Spleen (tissue), 11 donors: ENCODE results near the gene SLC1A7. TPM values are rescaled to one million over a fixed set of nuclear protein-coding genes. Genes with fewer than 3 reads are reported as not detected.

Experiments used
- DNase-seq: peaks from one replicate; pipeline ENCODE4 v3.0.0-alpha.2; 2020
- H3K27ac ChIP-seq, 8 donors: fragments of 200-600 bp; sonication (generic) in 7 of 8; 1 replicate in 4 of 8; 2 replicates in 4 of 8; pipeline versions ENCODE4 v1.5.0 to v1.8.0; 2016 to 2021; ENCODE audit warnings: inconsistent platforms in 4 of 8, mild to moderate bottlenecking in 4 of 8, moderate library complexity in 1 of 8
- H3K27me3 ChIP-seq, 7 donors: fragments of 200-600 bp; sonication (generic) in 6 of 7; replicated peaks in 1 of 7; 1 replicate in 4 of 7; 2 replicates in 3 of 7; pipeline versions ENCODE4 v1.5.0 to v1.8.0; 2016 to 2021; ENCODE audit warnings: inconsistent platforms in 3 of 7, mild to moderate bottlenecking in 1 of 7
- H3K36me3 ChIP-seq, 6 donors: fragments of 200-600 bp; sonication (generic) in 5 of 6; 1 replicate in 4 of 6; 2 replicates in 2 of 6; pipeline versions ENCODE4 v1.5.0 to v1.8.0; 2016 to 2021; ENCODE audit warnings: inconsistent platforms in 2 of 6
- H3K4me1 ChIP-seq, 6 donors: fragments of 200-600 bp; sonication (generic) in 5 of 6; 1 replicate in 3 of 6; 2 replicates in 3 of 6; pipeline versions ENCODE4 v1.5.0 to v1.8.0; 2016 to 2021; ENCODE audit warnings: inconsistent platforms in 3 of 6
- H3K4me3 ChIP-seq, 8 donors: fragments of 200-600 bp; sonication (generic) in 7 of 8; 1 replicate in 4 of 8; 2 replicates in 4 of 8; pipeline versions ENCODE4 v1.5.0 to v1.8.0; 2016 to 2021; ENCODE audit warnings: inconsistent platforms in 4 of 8, mild to moderate bottlenecking in 4 of 8, moderate library complexity in 2 of 8
- H3K9me3 ChIP-seq, 8 donors: fragments of 200-600 bp; sonication (generic) in 7 of 8; 1 replicate in 4 of 8; 2 replicates in 4 of 8; pipeline versions ENCODE4 v1.5.0 to v1.8.0; 2016 to 2021; ENCODE audit warnings: inconsistent platforms in 4 of 8
- POLR2A ChIP-seq, 3 donors: fragments of 450-650 bp; IDR thresholded peaks; one replicate each; pipeline ENCODE4 v1.5.1; 2017; ENCODE audit warnings: antibody characterized with exemption in 3 of 3, mild to moderate bottlenecking in 1 of 3
- POLR2AphosphoS5 ChIP-seq, 3 donors: sonication (generic); formaldehyde crosslinking; IDR thresholded peaks; one replicate each; pipeline ENCODE4 v1.5.1; 2017; ENCODE audit warnings: antibody characterized with exemption in 3 of 3
- WGBS, 5 donors: extraction: QIAGEN DNeasy Blood & Tissue Kit in 3 of 5; methylation state at CpG; one replicate each; pipeline versions ENCODE4 v1.1.5 to v1.1.7; 2013 to 2018; 5-methylcytosine and 5-hydroxymethylcytosine counted together
- intact Hi-C: fragments of 100-400 bp; cut with DNase I; formaldehyde crosslinking; loops from one replicate; pipeline ENCODE4 v1.15.0; 2023; ENCODE audit warnings: low total_unique reads
- polyA plus RNA-seq, 3 donors: library from polyadenylated mRNA; stranded (reverse); fragments of 200-250 nt; gene quantifications; one replicate each; pipeline ENCODE4 v1.2.1, GENCODE V29; 2013
- total RNA-seq, 7 donors: library from RNA; depleted of rRNA in 3 of 7; stranded (reverse); fragments of >200 nt in 3 of 7; fragmentation: NEBNext Ultra II Directional in 4 of 7; extraction: Animal tissue kit (Norgen Biotek cat#: 25700) in 4 of 7; gene quantifications; one replicate each; pipeline versions ENCODE4 v1.1.0 to v1.2.1, GENCODE V29; 2016 to 2021
- TF ChIP-seq, protein P1 (sequence below), 11 experiments: fragments of 200-600 bp in 7 of 11; fragments of 450-650 bp in 4 of 11; sonication (generic) in 4 of 11; IDR thresholded peaks in 8 of 11; conservative IDR thresholded peaks in 3 of 11; 1 replicate in 7 of 11; 2 replicates in 4 of 11; pipeline versions ENCODE4 v1.4.0 to v1.8.0; 2016 to 2021; ENCODE audit warnings: antibody characterized with exemption in 11 of 11, inconsistent platforms in 4 of 11, mild to moderate bottlenecking in 1 of 11
- donor health status: healthy with polysubstance abuse.
- donor health status: DM: no; HTN: no; CAD: no; lungs with moderate emphysema.
- donor health status: DM: no; HTN: no; CAD: no.
- donor health status: Bipolar disorder and iron deficiency.
- donor health status: healthy.
- donor health status: DM: no; HTN: no; CAD: no.
- donor health status: DM: yes; HTN: yes; CAD: no.

The SLC1A7 gene
- total and polyA plus RNA-seq, 10 donors: 0.02 to 0.19 (median 0.08) TPM; not detected in 6

DNA sequence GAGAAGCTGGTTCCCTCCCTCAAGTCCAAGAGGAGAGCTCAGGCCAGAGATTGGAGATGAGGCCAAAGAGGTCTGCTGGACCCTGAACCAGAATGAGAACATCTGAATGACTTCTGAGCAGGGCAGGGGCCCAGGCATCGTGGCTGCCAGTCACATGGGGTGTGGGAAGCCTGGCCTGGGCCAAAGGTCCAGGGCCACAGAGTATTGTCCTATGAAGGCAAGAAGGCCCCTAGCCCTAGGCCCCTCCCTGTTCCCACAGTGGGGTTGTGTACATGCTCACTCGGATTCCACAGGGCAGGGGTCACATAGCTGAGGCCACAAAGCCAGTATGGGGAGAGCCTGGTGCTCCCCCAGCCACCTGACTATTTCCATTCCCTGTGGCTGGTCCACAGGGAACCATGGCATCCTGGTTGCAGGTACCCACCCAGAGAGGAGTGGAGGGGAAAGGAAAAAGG is 18.5 kb upstream of the SLC1A7 start:
- no peak for TF ChIP-seq POLR2A (IDR thresholded peaks at IDR 0.05)
- TF ChIP-seq POLR2AphosphoS5 (IDR thresholded peaks at IDR 0.05): no peak
- TF ChIP-seq, protein P1, sequence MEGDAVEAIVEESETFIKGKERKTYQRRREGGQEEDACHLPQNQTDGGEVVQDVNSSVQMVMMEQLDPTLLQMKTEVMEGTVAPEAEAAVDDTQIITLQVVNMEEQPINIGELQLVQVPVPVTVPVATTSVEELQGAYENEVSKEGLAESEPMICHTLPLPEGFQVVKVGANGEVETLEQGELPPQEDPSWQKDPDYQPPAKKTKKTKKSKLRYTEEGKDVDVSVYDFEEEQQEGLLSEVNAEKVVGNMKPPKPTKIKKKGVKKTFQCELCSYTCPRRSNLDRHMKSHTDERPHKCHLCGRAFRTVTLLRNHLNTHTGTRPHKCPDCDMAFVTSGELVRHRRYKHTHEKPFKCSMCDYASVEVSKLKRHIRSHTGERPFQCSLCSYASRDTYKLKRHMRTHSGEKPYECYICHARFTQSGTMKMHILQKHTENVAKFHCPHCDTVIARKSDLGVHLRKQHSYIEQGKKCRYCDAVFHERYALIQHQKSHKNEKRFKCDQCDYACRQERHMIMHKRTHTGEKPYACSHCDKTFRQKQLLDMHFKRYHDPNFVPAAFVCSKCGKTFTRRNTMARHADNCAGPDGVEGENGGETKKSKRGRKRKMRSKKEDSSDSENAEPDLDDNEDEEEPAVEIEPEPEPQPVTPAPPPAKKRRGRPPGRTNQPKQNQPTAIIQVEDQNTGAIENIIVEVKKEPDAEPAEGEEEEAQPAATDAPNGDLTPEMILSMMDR (IDR thresholded peaks at IDR 0.05 in 8 of 11, conservative IDR thresholded peaks at IDR 0.05 in 3 of 11): no peak
- Histone ChIP-seq H3K36me3 (no peaks in the 10 kb centered on the region), H3K9me3 (no peaks in the 10 kb centered on the region), H3K27ac (no peak overlapping the region), H3K4me1 (no peaks in the 10 kb centered on the region), H3K4me3 (no peak overlapping the region), H3K27me3 (peaks cover 0 to 48% (median 0%) of the 10 kb centered on the region in 7 donors)
- intact Hi-C loops: no loop called here
- 61 to 78% (median 72%) methylated on average over 1 to 2 of the region's 2 CpGs for WGBS, 5 donors
- no peak for DNase-seq

DNA sequence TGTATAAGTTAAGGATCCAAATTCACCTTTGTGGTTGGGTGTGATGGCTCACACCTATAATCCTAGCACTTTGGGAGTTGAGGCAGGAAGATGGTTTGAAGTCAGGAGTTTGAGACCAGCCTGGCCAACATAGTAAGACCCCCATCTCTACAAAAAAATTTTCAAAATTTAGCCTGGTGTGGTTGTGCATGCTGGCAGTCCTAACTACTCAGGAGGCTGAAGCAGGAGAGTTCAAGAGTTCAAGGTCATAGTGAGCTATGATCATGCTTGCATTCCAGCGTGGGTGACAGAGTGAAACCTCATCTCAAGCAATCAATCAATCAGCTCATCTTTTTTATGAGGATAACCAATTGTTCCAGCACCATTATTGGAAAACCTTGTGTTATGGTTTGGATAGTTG is 16.5 kb upstream of the SLC1A7 start:
- no peaks in the 10 kb centered on the region for H3K9me3 ChIP-seq
- TF ChIP-seq POLR2AphosphoS5 (IDR thresholded peaks at IDR 0.05) (no peak), POLR2A (IDR thresholded peaks at IDR 0.05) (no peak)
- TF ChIP-seq, protein P1 (IDR thresholded peaks at IDR 0.05 in 8 of 11, conservative IDR thresholded peaks at IDR 0.05 in 3 of 11): no peak
- intact Hi-C loops: no loop called here
- no peaks in the 10 kb centered on the region for H3K4me1 ChIP-seq
- H3K27me3 ChIP-seq: peaks cover 0 to 30% (median 0%) of the 10 kb centered on the region in 7 donors
- 61 to 85% (median 79%) methylated on average over 1 of the region's 1 CpG for WGBS, 5 donors
- no peak overlapping the region for H3K4me3 ChIP-seq
- H3K36me3 ChIP-seq: no peaks in the 10 kb centered on the region
- no peak for DNase-seq
- no peak overlapping the region for H3K27ac ChIP-seq

DNA sequence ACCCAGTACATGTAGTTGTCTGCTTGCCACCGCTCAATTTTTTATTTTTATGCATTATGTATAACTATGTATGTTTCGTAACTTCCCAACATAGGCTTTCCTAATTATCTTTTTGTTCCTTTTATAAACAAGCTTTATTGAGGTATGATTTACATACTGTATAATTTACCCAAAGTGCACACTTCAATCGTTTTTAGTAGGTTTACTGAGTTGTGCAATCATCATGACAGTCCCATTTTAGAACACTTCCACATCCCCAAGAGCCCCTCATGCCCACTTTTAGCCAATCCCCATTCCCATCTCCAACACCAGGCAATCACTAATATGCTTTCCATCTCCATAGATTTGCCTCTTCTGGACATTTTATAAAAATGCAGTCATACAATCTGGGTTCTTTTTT is 14.3 kb upstream of the SLC1A7 start:
- TF ChIP-seq, protein P1 (IDR thresholded peaks at IDR 0.05 in 8 of 11, conservative IDR thresholded peaks at IDR 0.05 in 3 of 11): no peak
- TF ChIP-seq POLR2AphosphoS5 (IDR thresholded peaks at IDR 0.05) (no peak), POLR2A (IDR thresholded peaks at IDR 0.05) (no peak)
- WGBS, 5 donors: 57 to 78% (median 69%) methylated on average over 3 of the region's 3 CpGs
- no peak overlapping the region for H3K4me3 ChIP-seq
- H3K27me3 ChIP-seq: peaks cover 0 to 21% (median 0%) of the 10 kb centered on the region in 7 donors
- no peak for DNase-seq
- no peak overlapping the region for H3K27ac ChIP-seq
- intact Hi-C loops: no loop called here
- no peaks in the 10 kb centered on the region for H3K36me3 ChIP-seq
- H3K9me3 ChIP-seq: no peaks in the 10 kb centered on the region
- no peaks in the 10 kb centered on the region for H3K4me1 ChIP-seq

DNA sequence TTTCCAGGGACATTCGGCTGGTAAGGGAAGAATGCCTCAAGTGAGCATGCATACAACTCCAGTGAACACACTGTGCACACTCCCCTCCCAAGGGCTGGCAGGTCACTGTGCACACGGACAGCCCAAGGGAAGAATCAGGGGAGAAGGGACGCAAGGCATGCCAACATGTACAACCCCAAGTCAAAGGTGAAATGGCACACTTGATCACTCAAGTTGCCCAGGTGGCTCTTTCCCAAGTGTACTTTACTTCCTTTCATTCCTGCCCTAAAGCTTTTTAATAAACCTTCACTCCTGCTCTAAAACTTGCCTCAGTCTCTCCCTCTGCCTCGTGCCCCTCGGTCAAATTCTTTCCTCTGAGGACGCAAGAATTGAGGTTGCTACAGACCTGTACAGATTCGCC is 13.5 kb upstream of the SLC1A7 start:
- no peak overlapping the region for H3K27ac ChIP-seq
- TF ChIP-seq POLR2AphosphoS5 (IDR thresholded peaks at IDR 0.05): no peak
- TF ChIP-seq POLR2A (IDR thresholded peaks at IDR 0.05): no peak
- TF ChIP-seq, protein P1 (IDR thresholded peaks at IDR 0.05 in 8 of 11, conservative IDR thresholded peaks at IDR 0.05 in 3 of 11): no peak
- H3K9me3 ChIP-seq: no peaks in the 10 kb centered on the region
- H3K36me3 ChIP-seq: no peaks in the 10 kb centered on the region
- WGBS, 5 donors: 82 to 92% (median 89%) methylated on average over 7 of the region's 7 CpGs
- H3K4me1 ChIP-seq: no peaks in the 10 kb centered on the region
- intact Hi-C loops: no loop called here
- no peak overlapping the region for H3K4me3 ChIP-seq
- peak; percentile 19 for DNase-seq
- H3K27me3 ChIP-seq: peaks cover 0 to 14% (median 0%) of the 10 kb centered on the region in 7 donors
